SK-N-SH (cell line): Measurements from ENCODE around the gene ARRDC3. TPM values are rescaled to one million over a fixed set of nuclear protein-coding genes. Genes with fewer than 3 reads are reported as not detected.

Source experiments
- CTCF ChIA-PET: fragments of 300-600, 350-600 bp; formaldehyde crosslinking; extraction: SDS; loops from one replicate; lab custom pipeline; 2021; lab: Yijun Ruan, JAX
- POLR2A ChIA-PET: fragments of 350-600 bp; sonication (Branson Sonifier 250); formaldehyde crosslinking; extraction: SDS; loops from one replicate; lab custom pipeline; 2020; ENCODE audit warnings: antibody characterized with exemption, inconsistent platforms; lab: Yijun Ruan, JAX
- DNase-seq: peaks from one replicate; pipeline ENCODE4 v3.0.0; 2012
- H2AFZ ChIP-seq: fragments of 200-600 bp; sonication (generic); 2 replicates; pipeline ENCODE4 v1.8.1; 2016; ENCODE audit warnings: antibody characterized with exemption, mild to moderate bottlenecking, low read depth
- H3F3A ChIP-seq: fragments of 200-600 bp; sonication (generic); replicated peaks from 2 replicates; pipeline ENCODE3; 2016; ENCODE audit warnings: antibody characterized with exemption, mild to moderate bottlenecking; ENCODE audit not compliant: insufficient read depth
- H3K27ac ChIP-seq, 2 experiments: fragments of 200-500 bp in 1 of 2; fragments of 200-600 bp in 1 of 2; sonication (Bioruptor generic) in 1 of 2; sonication (generic), shearing (Covaris generic) in 1 of 2; 2 replicates each; pipeline versions ENCODE4 v1.5.1 to v1.6.1; 2014 to 2016; ENCODE audit warnings: low read depth in 2 of 2, inconsistent platforms in 1 of 2, low read length in 1 of 2, mild to moderate bottlenecking in 1 of 2, mixed read lengths in 1 of 2
- H3K27me3 ChIP-seq: fragments of 200-600 bp; sonication (generic), shearing (Covaris generic); 2 replicates; pipeline ENCODE4 v1.6.1; 2016; ENCODE audit warnings: mixed run types; ENCODE audit not compliant: insufficient read depth
- H3K36me3 ChIP-seq, 2 experiments: fragments of 200-500 bp in 1 of 2; fragments of 200-600 bp in 1 of 2; sonication (Bioruptor generic) in 1 of 2; sonication (generic) in 1 of 2; replicated peaks in 1 of 2; 2 replicates each; pipeline versions ENCODE3 to v1.5.1; 2014 to 2016; ENCODE audit warnings: low read length in 1 of 2, mild to moderate bottlenecking in 1 of 2; ENCODE audit not compliant: insufficient read depth in 2 of 2, control insufficient read depth in 1 of 2
- H3K4me1 ChIP-seq, 2 experiments: fragments of 200-500 bp in 1 of 2; fragments of 200-600 bp in 1 of 2; sonication (Bioruptor generic) in 1 of 2; sonication (generic), shearing (Covaris generic) in 1 of 2; 2 replicates each; pipeline versions ENCODE4 v1.5.1 to v1.6.1; 2014 to 2016; ENCODE audit warnings: low read depth in 1 of 2, low read length in 1 of 2, mixed run types in 1 of 2; ENCODE audit not compliant: insufficient read depth in 2 of 2, control insufficient read depth in 1 of 2
- H3K4me2 ChIP-seq: fragments of 200-600 bp; sonication (generic), shearing (Covaris generic); 2 replicates; pipeline ENCODE4 v1.6.1; 2017; ENCODE audit warnings: mixed run types
- H3K4me3 ChIP-seq, 2 experiments: fragments of 200-500 bp in 1 of 2; fragments of 200-600 bp in 1 of 2; sonication (Bioruptor generic) in 1 of 2; sonication (generic), shearing (Covaris generic) in 1 of 2; 2 replicates each; pipeline versions ENCODE4 v1.5.1 to v1.8.1; 2014 to 2016; ENCODE audit warnings: low read depth in 2 of 2, inconsistent platforms in 1 of 2, low read length in 1 of 2, mild to moderate bottlenecking in 1 of 2, mixed read lengths in 1 of 2, moderate library complexity in 1 of 2
- H3K79me2 ChIP-seq: fragments of 200-600 bp; sonication (generic); 2 replicates; pipeline ENCODE4 v1.8.1; 2017; ENCODE audit warnings: mild to moderate bottlenecking; ENCODE audit not compliant: insufficient read depth
- H3K9ac ChIP-seq: fragments of 200-600 bp; sonication (generic); 2 replicates; pipeline ENCODE4 v1.6.1; 2017; ENCODE audit warnings: mixed run types
- H3K9me2 ChIP-seq: fragments of 200-600 bp; sonication (generic); 2 replicates; pipeline ENCODE4 v1.6.1; 2017; ENCODE audit warnings: mixed run types
- H3K9me3 ChIP-seq: fragments of 200-600 bp; sonication (generic); 2 replicates; pipeline ENCODE4 v1.6.1; 2017; ENCODE audit warnings: mixed run types, mild to moderate bottlenecking, moderate library complexity
- H4K20me1 ChIP-seq: fragments of 200-600 bp; sonication (generic); 2 replicates; pipeline ENCODE4 v1.6.1; 2017; ENCODE audit warnings: mild to moderate bottlenecking, mixed run types; ENCODE audit not compliant: insufficient read depth
- EP300 ChIP-seq, 2 experiments: IDR thresholded peaks; 2 replicates each; pipeline versions ENCODE4 v1.4.0 to v1.6.1; 2012; ENCODE audit warnings: borderline replicate concordance in 1 of 2, low read depth in 1 of 2, low read length in 1 of 2
- FOSL2 ChIP-seq: IDR thresholded peaks from 2 replicates; pipeline ENCODE4 v1.4.0; 2012; ENCODE audit warnings: low read depth, mild to moderate bottlenecking, moderate library complexity, borderline replicate concordance
- FOXJ3 ChIP-seq: sonication (generic); formaldehyde crosslinking; IDR thresholded peaks from 2 replicates; pipeline ENCODE4 v1.5.1; 2020; ENCODE audit warnings: mild to moderate bottlenecking, missing genetic modification reagents
- GABPA ChIP-seq: IDR thresholded peaks from 2 replicates; pipeline ENCODE4 v1.4.0; 2012; ENCODE audit warnings: low read depth, mild to moderate bottlenecking
- JUND ChIP-seq: IDR thresholded peaks from 2 replicates; pipeline ENCODE4 v1.4.0; 2012
- MAX ChIP-seq: IDR thresholded peaks from 2 replicates; pipeline ENCODE4 v1.4.0; 2012; ENCODE audit warnings: low read depth
- NFIC ChIP-seq: IDR thresholded peaks from 2 replicates; pipeline ENCODE4 v1.4.0; 2012; ENCODE audit warnings: borderline replicate concordance
- NRF1 ChIP-seq: IDR thresholded peaks from 2 replicates; pipeline ENCODE4 v1.6.1; 2012; ENCODE audit warnings: low read depth, mild to moderate bottlenecking, low read length
- PBX3 ChIP-seq: IDR thresholded peaks from 2 replicates; pipeline ENCODE4; 2012
- RCOR1 ChIP-seq: fragments of 150-350 bp; IDR thresholded peaks from 2 replicates; pipeline ENCODE4 v1.6.1; 2017; ENCODE audit warnings: antibody characterized with exemption, low read length
- REST ChIP-seq: IDR thresholded peaks from 2 replicates; pipeline ENCODE4 v1.6.1; 2012; ENCODE audit warnings: mild to moderate bottlenecking, low read depth, low read length, moderate library complexity
- TEAD4 ChIP-seq: IDR thresholded peaks from 2 replicates; pipeline ENCODE4 v1.4.0; 2012; ENCODE audit warnings: mild to moderate bottlenecking, borderline replicate concordance; ENCODE audit not compliant: insufficient read depth
- USF1 ChIP-seq: IDR thresholded peaks from 2 replicates; pipeline ENCODE4 v1.4.0; 2012; ENCODE audit warnings: low read depth, borderline replicate concordance
- YY1 ChIP-seq: IDR thresholded peaks from 2 replicates; pipeline ENCODE4 v1.4.0; 2012; ENCODE audit warnings: low read depth, mild to moderate bottlenecking
- ZBTB33 ChIP-seq: IDR thresholded peaks from 2 replicates; pipeline ENCODE4 v1.4.0; 2012; ENCODE audit warnings: low read depth, borderline replicate concordance
- WGBS: methylation state at CpG from one replicate; pipeline ENCODE4 v1.1.6; 2017; ENCODE audit warnings: low lambda C conversion rate; 5-methylcytosine and 5-hydroxymethylcytosine counted together
- polyA plus RNA-seq, 3 experiments: library from polyadenylated mRNA; depleted of rRNA; stranded (reverse); fragments of >200 nt; gene quantifications; 2 replicates each; pipeline ENCODE4 v1.2.3, GENCODE V29; 2012

The ARRDC3 gene
- polyA plus RNA-seq, 1 of the 3 experiments (the other 2 are of a cell fraction) = 26.0 TPM

GRCh38 chr5:91397791-91398190, 14.7 kb upstream of the ARRDC3 start:
- DNase-seq = no peak
- H3K9me3 ChIP-seq = no peaks in the 10 kb centered on the region
- no peaks in the 10 kb centered on the region for H3F3A ChIP-seq
- H3K27ac ChIP-seq = no peak overlapping the region
- no peaks in the 10 kb centered on the region for H3K9me2 ChIP-seq
- H3K9ac ChIP-seq = no peak overlapping the region
- no peak overlapping the region for H3K4me3 ChIP-seq
- TF ChIP-seq ZBTB33 (no peak), NFIC (no peak), EP300 (IDR thresholded peaks at IDR 0.05; ENCODE audit: borderline replicate concordance in 1 of 2, low read depth in 1 of 2, low read length in 1 of 2) (no peak), MAX (no peak), PBX3 (no peak), NRF1 (no peak), JUND (no peak), REST (no peak), GABPA (no peak)
- H2AFZ ChIP-seq = no peak overlapping the region
- no peaks in the 10 kb centered on the region for H4K20me1 ChIP-seq
- POLR2A ChIA-PET = no interaction called here
- H3K27me3 ChIP-seq = no peaks in the 10 kb centered on the region
- H3K36me3 ChIP-seq = no peaks in the 10 kb centered on the region
- CTCF ChIA-PET = interaction anchor here (0.8 to 5.1 kb wide), 3 partner anchors 13 to 25 kb away, joined by 3 to 23 read pairs (median 3); no protein-coding TSS in a partner anchor
- H3K4me1 ChIP-seq = no peaks in the 10 kb centered on the region; a peak in 1 of 4 replicates
- no peak overlapping the region for H3K4me2 ChIP-seq
- no peaks in the 10 kb centered on the region for H3K79me2 ChIP-seq

GRCh38 chr5:91390268-91390667, 7.2 kb upstream of the ARRDC3 start:
- WGBS = 84% methylated on average over 4 of the region's 4 CpGs
- no peaks in the 10 kb centered on the region for H3K9me3 ChIP-seq
- ChIA-PET POLR2A (no interaction called here), CTCF (interaction anchor here (0.6 to 2.6 kb wide), 4 partner anchors 170 to 588 kb away, joined by 3 to 6 read pairs (median 4); no protein-coding TSS in a partner anchor)
- no peak overlapping the region for H3K4me3 ChIP-seq
- no peaks in the 10 kb centered on the region for H3K36me3 ChIP-seq
- no peaks in the 10 kb centered on the region for H3F3A ChIP-seq
- H2AFZ ChIP-seq = no peak overlapping the region
- H3K9ac ChIP-seq = no peak overlapping the region
- H3K27me3 ChIP-seq = no peaks in the 10 kb centered on the region
- H4K20me1 ChIP-seq = no peaks in the 10 kb centered on the region
- H3K4me2 ChIP-seq = no peak overlapping the region
- no peaks in the 10 kb centered on the region; a peak in 2 of 4 replicates for H3K4me1 ChIP-seq
- no peaks in the 10 kb centered on the region for H3K79me2 ChIP-seq
- H3K27ac ChIP-seq = no peak overlapping the region
- no peak for DNase-seq
- H3K9me2 ChIP-seq = no peaks in the 10 kb centered on the region
- TF ChIP-seq TEAD4 (no peak), ZBTB33 (no peak), FOSL2 (no peak), MAX (no peak), RCOR1 (no peak), FOXJ3 (no peak), PBX3 (no peak), YY1 (no peak), USF1 (no peak)
